GM18498 (cell line): ENCODE results near the gene CBX7.
A peak's percentile ranks its signal among the peaks of the same experiment; 100 is the strongest.

Source experiments
- ATAC-seq: cut with Tn5 transposase; IDR thresholded peaks from one replicate; pipeline ENCODE4 v1.9.1; 2021; ENCODE audit warnings: mild to moderate bottlenecking, moderate library complexity; ENCODE audit not compliant: unreplicated experiment

The CBX7 gene

DNA sequence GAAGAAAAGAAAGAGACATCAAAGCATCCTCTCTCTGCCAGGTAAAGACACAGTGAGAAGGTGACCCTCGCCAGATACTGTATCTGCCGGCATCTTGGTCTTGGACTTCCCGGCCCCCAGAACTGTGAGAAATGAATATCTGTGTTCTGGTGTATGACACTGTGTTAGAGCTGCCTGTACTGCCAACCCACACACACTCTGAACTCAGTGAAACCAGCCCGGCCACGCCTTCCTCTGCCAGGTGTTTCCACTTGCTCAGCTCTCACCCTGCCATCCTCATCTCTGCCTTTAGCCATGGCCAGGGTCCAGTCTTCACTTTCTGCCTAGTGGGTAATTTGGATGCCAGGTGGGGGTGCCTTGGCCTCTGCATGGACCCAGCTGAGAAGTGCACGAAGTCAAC, 24.0 kb downstream of the CBX7 start:
- no peak for ATAC-seq

- ATAC-seq, result no peak
These were observed 26.9 kb downstream of the CBX7 start for GRCh38 chr22:39125622-39126021.

DNA sequence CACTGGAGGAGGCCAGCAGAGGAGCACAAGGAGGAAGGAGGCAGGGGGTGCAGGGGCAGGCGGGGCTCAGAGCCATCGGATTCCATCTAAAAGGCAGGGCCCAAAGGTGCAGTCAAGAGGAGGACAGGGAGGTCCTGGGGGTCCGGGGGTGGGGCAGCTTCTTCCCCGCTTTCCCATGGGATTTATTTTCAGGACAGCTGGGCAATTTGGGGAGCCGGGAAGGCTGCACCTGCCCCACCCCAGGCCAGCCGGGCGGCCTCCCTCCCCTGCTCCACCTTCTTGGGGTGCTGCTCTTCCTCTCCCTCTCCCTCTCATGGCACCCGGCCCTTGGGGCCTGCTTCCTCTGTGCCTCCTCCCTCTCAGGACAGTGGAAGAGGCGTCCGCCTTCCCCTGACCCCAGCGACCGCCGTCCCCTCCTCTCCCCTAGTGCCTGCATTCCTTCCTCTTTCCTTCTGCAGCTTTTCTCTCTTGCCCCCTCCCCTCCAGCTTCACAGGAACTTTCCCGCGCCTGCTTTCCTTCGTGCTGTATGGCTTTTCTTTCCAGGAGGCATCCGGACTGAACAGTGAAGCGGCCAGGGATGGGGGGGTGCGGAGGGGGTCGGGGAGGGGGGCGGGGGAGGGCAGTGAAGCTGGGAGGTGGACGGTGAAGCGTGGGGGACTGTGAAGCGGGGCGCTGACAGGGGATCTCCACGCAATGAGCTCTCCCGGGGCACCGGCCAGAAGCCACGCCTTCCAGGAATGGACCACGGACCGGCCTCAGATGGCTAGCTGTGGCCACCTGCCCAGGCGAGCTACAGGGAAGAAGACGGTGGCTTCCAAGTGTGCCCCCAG, 28.5 kb downstream of the CBX7 start:
- ATAC-seq, result no peak

DNA sequence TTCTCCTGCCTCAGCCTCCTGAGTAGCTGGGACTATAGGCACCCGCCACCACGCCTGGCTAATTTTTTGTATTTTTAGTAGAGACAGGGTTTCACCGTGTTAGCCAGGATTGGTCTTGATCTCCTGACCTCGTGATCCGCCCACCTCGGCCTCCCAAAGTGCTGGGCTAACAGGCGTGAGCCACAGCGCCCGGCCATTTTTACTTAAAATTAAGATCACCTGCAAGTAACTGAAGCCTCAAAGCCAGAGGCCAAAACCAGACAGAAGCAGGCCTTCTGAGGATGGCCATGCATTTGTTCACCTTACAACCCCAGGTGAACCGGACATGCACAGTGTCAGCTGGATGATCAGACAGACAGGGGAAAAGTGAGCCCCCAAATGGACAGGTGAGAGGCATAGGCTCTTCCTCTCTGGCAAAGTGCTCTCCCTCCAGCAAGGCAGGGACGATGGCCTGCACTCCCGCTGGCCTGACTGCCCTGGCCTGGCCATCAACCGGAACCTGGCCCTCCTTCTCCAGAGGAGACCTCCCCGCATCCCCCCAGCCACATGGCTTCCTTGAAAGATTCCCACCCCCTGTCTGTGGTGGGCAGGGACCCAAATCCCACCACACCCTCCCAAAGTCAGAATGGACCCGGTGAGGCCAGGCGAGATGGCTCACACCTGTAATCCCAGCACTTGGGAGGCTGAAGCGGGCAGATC, 29.6 kb downstream of the CBX7 start:
- ATAC-seq, result no peak

DNA sequence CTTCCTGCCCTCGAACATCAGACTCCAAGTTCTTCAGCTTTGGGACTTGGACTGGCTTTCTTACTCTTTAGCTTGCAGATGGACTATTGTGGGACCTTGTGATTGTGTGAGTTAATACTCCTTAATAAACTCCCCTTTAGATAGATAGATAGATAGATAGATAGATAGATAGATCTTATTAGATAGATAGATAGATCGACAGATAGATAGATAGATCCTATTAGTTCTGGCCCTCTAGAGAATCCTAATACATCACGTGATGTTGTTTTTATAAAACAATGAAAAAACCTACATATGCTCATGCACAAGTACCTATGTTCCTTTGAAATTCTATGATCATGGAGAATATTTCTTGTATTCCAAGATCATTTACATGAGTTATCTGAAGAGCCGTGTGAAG, 31.5 kb downstream of the CBX7 start:
- no peak for ATAC-seq

DNA sequence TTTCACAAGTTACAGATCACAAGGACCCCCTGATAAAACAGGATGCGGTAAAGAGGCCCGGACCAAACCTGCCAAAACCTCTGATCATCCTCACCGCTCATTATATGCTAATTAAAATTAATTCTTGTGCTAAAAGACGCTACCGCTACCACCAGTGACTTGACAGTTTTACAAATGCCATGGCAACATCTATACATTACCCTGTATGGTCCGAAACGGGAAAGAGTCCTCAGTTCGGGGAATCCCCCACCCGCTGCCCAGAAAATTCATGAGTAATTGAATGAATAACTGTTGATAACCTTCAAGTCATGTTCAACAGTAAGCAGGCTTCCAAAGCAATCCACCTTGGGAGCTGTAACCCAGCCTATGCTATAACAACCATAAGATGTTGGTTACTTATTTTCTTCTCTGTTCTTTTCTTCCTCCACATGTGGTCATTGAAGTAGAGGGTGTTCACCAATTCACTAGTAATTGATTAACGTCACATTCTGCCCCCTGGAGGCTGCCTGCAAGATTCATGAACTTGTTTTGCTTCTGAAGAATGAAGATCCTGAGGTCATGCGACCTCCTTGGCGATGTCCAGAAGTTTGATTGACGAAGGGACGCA, 34.8 kb downstream of the CBX7 start:
- ATAC-seq, result peak; percentile 49

DNA sequence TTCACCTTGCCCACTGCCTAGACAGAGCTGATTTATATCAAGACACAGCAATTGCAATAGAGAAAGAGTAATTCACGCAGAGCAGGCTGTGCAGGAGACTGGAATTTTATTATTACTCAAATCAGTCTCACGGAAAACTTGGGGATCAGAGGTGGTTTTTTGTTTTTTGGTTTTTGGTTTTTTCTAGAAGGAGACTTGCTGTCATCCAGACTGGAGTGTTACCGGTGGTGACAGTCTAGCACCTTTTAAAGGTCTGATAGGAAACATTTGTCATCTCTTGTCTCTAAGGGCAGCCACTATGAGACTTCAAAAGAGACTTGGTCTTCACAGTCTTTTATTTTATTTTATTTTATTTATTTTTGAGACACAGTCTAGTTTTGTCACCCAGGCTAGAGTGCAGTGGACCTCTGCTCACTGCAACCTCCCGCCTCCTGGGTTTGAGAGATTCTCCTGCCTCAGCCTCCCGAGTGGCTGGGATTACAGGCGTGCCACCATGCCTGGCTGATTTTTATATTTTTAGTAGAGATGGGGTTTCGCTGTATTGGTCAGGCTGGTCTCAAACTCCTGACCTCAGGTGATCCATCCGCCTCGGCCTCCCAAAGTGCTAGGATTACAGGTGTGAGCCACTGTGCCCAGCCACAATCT, 36.4 kb downstream of the CBX7 start:
- no peak for ATAC-seq

- ATAC-seq, result no peak
These were observed 36.9 kb downstream of the CBX7 start for GRCh38 chr22:39115570-39115969.

DNA sequence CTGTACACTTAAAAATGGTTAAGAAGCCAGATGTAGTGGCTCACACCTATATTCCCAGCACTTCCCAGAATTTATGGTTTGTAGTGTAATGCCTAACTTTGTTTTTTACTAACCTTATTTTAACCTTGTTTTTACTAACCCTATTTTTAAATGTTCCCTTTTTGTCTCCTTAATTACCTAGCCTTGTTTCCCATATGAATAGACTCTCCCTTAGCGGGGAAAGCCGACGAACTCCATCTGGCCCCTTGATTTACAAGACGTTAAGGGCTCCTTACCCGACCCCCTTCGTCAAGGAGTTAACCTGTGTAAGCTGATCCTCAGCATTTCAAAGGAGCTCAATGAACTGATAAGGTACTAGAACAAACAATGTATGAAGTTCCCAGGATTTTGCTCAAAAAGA, 38.4 kb downstream of the CBX7 start:
- ATAC-seq, result no peak

- no peak for ATAC-seq
These were observed 41.6 kb downstream of the CBX7 start for GRCh38 chr22:39110631-39111561.

DNA sequence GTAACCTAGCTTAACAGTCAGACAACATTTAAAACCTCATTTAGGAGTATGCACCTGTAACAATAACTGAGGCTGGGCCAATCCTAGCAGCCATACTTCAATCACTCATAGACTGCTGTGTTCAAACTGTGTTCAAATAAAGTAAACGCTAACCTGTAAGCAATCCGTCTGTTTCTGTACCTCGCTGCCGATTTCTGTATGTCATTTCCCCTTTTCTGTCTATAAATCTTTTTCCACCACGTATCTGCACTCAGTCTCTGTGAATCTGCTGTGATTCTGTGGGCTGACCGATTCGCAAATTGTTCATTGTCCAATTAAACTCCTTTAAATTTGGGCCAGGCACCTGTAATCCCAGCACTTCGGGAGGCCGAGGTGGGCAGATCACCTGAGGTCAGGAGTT, 43.1 kb downstream of the CBX7 start:
- no peak for ATAC-seq

- ATAC-seq, result no peak
These were observed 44.0 kb downstream of the CBX7 start for GRCh38 chr22:39108487-39108886.

GRCh38 chr22:39106326-39106725, 46.2 kb downstream of the CBX7 start:
- ATAC-seq, result no peak

GRCh38 chr22:39103431-39103830, 49.0 kb downstream of the CBX7 start:
- ATAC-seq, result no peak

- ATAC-seq, result no peak
These were observed 51.3 kb downstream of the CBX7 start for GRCh38 chr22:39101226-39101625.

GRCh38 chr22:39098576-39098975, 53.9 kb downstream of the CBX7 start:
- ATAC-seq, result no peak

- ATAC-seq, result no peak
These were observed 54.5 kb downstream of the CBX7 start for GRCh38 chr22:39098026-39098425.

DNA sequence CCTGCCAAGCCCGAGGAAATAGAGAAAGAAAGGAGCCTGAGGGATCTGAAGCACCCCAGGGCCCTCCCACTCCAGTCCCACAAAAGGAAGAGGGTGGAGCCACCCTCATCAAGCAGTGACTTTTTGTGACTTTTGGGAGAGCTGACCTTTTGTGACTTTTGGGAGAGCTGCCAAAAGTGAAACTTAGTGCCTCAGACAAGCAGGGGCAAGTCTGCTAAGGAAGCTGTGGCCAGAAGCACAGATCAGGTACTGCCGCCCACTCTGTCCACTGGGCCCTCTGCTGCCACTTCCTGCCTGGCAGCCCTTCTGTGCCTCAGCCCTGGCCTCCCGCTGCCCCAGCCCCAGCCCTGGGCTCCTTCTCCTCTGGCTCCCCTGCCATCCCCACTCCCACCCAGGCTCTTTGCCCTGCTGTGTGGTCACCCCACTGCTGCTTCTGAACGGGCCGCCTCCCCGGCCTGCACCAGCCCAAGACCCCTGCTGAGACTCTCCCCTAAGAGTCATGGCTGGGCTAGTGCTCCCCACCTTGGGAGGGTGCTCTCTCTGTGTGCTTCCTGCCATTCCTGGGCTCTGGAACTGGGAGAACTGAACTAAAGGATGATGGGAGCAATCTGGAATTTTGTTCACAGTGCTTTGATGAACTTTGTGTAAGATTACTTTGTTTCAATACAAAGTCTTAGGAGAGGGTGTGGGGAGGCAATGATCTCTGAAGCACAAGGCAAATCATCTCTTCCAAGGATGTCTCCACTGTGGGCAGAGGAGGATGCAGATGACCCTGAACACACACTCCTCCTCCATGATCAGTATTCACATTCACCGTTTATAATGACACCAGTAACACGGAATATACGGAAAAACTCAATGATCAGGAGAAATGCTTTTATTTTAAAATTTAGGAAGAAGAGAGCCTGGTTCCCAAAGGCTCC, 55.1 kb downstream of the CBX7 start, which contains the start of gene APOBEC3H:
Gene APOBEC3H (plus strand): TSS at position 147 of the 923 bp plus-strand sequence. CDS start 3,035 bp downstream, outside the sequence.
- ATAC-seq, result no peak

DNA sequence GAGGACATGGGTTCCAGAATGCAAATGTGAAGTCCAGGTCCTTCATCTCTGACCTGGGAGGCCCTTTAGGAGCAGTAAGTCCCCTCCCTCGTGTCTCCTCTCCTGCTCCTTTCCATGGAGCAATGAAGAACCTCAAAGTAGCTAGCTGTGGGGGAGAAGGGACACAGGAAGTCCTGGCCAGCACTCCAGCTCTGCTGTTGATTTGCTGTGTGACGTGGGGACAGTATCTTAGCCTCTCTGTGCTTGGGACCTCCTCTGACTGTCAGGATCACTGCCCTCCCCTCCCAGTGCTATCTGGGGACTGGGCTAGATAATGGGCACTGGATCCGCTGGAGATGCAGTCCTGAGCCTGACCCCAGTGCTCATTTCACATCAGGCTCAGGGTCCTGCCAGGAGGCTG, 56.5 kb downstream of the CBX7 start:
- ATAC-seq, result no peak
